WTC11 (cell line): ENCODE results near the gene B3GALT4. TPM values are rescaled to one million over a fixed set of nuclear protein-coding genes. Genes with fewer than 3 reads are reported as not detected.
A peak's percentile ranks its signal among the peaks of the same experiment; 100 is the strongest.
"Not testable (repeated sequence)": the region's sequence is repeated elsewhere in the genome, so short reads cannot be mapped to it uniquely, and the experiment has no call there.

Experiments used
- ATAC-seq: fragments of 200-7000 bp; cut with Tn5 transposase; 2 replicates; pipeline ENCODE4 v1.10.0; 2021; ENCODE audit warnings: mild to moderate bottlenecking, moderate library complexity
- CTCF ChIA-PET: fragments of 300-600 bp; sonication (Branson Sonifier 250); formaldehyde crosslinking; loops from one replicate; lab custom pipeline; 2021; ENCODE audit warnings: antibody characterized with exemption; lab: Charles Lee
- POLR2A ChIA-PET: fragments of 350-600 bp; sonication (Branson Sonifier 250); formaldehyde crosslinking; loops from one replicate; lab custom pipeline; 2021; ENCODE audit warnings: antibody characterized with exemption; lab: Charles Lee
- DNase-seq: peaks from one replicate; pipeline ENCODE4 v3.0.0; 2021; ENCODE audit warnings: low spot score
- H3K27ac Mint-ChIP-seq: 2 replicates; pipeline ENCODE4 v1.8.0; 2021; ENCODE audit warnings: mixed read lengths
- H3K27me3 Mint-ChIP-seq: 2 replicates; pipeline ENCODE4 v1.8.0; 2021; ENCODE audit warnings: low read depth, mild to moderate bottlenecking, moderate library complexity, mixed read lengths
- H3K36me3 Mint-ChIP-seq: 2 replicates; pipeline ENCODE4 v1.8.0; 2021; ENCODE audit warnings: mixed read lengths
- H3K4me1 Mint-ChIP-seq: 2 replicates; pipeline ENCODE4 v1.8.0; 2022; ENCODE audit warnings: mixed read lengths
- H3K4me3 Mint-ChIP-seq: 2 replicates; pipeline ENCODE4 v1.8.0; 2021; ENCODE audit warnings: mild to moderate bottlenecking, moderate library complexity, mixed read lengths
- H3K9me3 Mint-ChIP-seq: 2 replicates; pipeline ENCODE4 v1.8.0; 2021; ENCODE audit warnings: mixed read lengths
- CREM ChIP-seq: sonication (generic); formaldehyde crosslinking; IDR thresholded peaks from 2 replicates; pipeline ENCODE4 v1.8.1; 2022; ENCODE audit warnings: mild to moderate bottlenecking, missing genetic modification reagents, moderate library complexity
- ERG ChIP-seq: fragments of 250-450 bp; sonication (Bioruptor Pico); IDR thresholded peaks from 2 replicates; pipeline ENCODE4 v1.8.0; 2021; ENCODE audit warnings: mild to moderate bottlenecking
- FOXP4 ChIP-seq: sonication (generic); formaldehyde crosslinking; IDR thresholded peaks from 2 replicates; pipeline ENCODE4 v1.8.0; 2022; ENCODE audit warnings: mild to moderate bottlenecking, missing genetic modification reagents
- IRF2 ChIP-seq: sonication (generic); formaldehyde crosslinking; IDR thresholded peaks from 2 replicates; pipeline ENCODE4 v1.8.0; 2022; ENCODE audit warnings: low read depth, missing genetic modification reagents, borderline replicate concordance
- MXD4 ChIP-seq: fragments of 250-450 bp; sonication (Bioruptor Pico); IDR thresholded peaks from 2 replicates; pipeline ENCODE4 v1.8.0; 2021; ENCODE audit warnings: mild to moderate bottlenecking, moderate library complexity, borderline replicate concordance
- NR3C1 ChIP-seq: sonication (generic); formaldehyde crosslinking; conservative IDR thresholded peaks from 2 replicates; pipeline ENCODE4 v1.8.1; 2023; ENCODE audit warnings: low read depth, mild to moderate bottlenecking, missing genetic modification reagents
- RELA ChIP-seq: sonication (generic); formaldehyde crosslinking; IDR thresholded peaks from 2 replicates; pipeline ENCODE4 v1.8.1; 2022; ENCODE audit warnings: missing genetic modification reagents, mild to moderate bottlenecking, borderline replicate concordance
- TEAD4 ChIP-seq: sonication (generic); formaldehyde crosslinking; IDR thresholded peaks from 2 replicates; pipeline ENCODE4 v1.8.0; 2022; ENCODE audit warnings: mild to moderate bottlenecking, missing genetic modification reagents
- ZNF396 ChIP-seq: fragments of 250-450 bp; sonication (Bioruptor Pico); IDR thresholded peaks from 2 replicates; pipeline ENCODE4 v1.8.0; 2021; ENCODE audit warnings: mild to moderate bottlenecking, moderate library complexity, borderline replicate concordance
- ZNF416 ChIP-seq: fragments of 250-450 bp; sonication (Bioruptor Pico); IDR thresholded peaks from 2 replicates; pipeline ENCODE4 v1.9.0; 2021; ENCODE audit warnings: mild to moderate bottlenecking, inconsistent platforms
- total RNA-seq: library from RNA; stranded (reverse); gene quantifications from 3 replicates; pipeline ENCODE4 v1.2.3, GENCODE V29; 2021
- TF ChIP-seq, protein P1 (sequence below): sonication (generic); formaldehyde crosslinking; IDR thresholded peaks from 2 replicates; pipeline ENCODE4 v1.8.0; 2023; ENCODE audit warnings: missing genetic modification reagents, mild to moderate bottlenecking, borderline replicate concordance
- TF ChIP-seq, protein P2 (sequence below): sonication (generic); formaldehyde crosslinking; conservative IDR thresholded peaks from 2 replicates; pipeline ENCODE4 v1.8.1; 2022; ENCODE audit warnings: mild to moderate bottlenecking, missing genetic modification reagents
- TF ChIP-seq, protein P3 (sequence below): sonication (generic); formaldehyde crosslinking; IDR thresholded peaks from 2 replicates; pipeline ENCODE4 v1.8.0; 2022; ENCODE audit warnings: missing genetic modification reagents
- TF ChIP-seq, protein P4 (sequence below): sonication (generic); formaldehyde crosslinking; IDR thresholded peaks from 2 replicates; pipeline ENCODE4 v1.8.1; 2022; ENCODE audit warnings: low read depth, missing genetic modification reagents, borderline replicate concordance

B3GALT4 gene
- total RNA-seq, 1 experiment from 2014 or later: 4.1 TPM

- ATAC-seq, H3K27me3 Mint-ChIP-seq, DNase-seq, H3K9me3 Mint-ChIP-seq: not testable (repeated sequence)
- Mint-ChIP-seq H3K4me1 (peaks cover 56% of the 10 kb centered on the region), H3K4me3 (peak overlapping the region; percentile 96), H3K36me3 (peaks cover 53% of the 10 kb centered on the region), H3K27ac (peak overlapping the region; percentile 100)
- TF ChIP-seq ZNF416 (CRISPR knock-in tag): 0 out of 2 replicates have a peak, but pooled peaks have one; percentile 15
- ChIA-PET CTCF (interaction anchor here (1.5 to 3.1 kb wide), 8 partner anchors 13 to 291 kb away, joined by 5 to 40 read pairs (median 13); partner anchors contain the start of genes HSD17B8, PFDN6, RGL2 and WDR46), POLR2A (interaction anchor here (1.7 to 3.2 kb wide), 2 partner anchors 13 to 27 kb away, joined by 11 to 27 read pairs; partner anchors contain the start of genes PFDN6 and WDR46)
Measured at GRCh38 chr6:33275795-33276580, 935 bp upstream of the B3GALT4 start.

DNA sequence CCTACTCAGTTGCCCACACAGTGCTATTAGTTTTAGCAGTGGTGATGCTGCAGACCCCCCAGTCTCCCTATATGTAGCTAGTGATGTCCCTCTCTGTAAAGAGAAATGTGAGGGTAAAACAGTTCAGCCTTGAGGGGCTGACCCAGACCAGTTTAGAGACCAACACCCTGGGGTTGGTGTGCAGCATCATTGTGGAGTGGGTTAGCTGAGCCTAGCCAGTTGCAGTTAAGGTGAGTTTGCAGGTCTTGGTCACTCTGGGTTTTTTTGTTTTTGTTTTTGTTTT is 401 bp upstream of the B3GALT4 start:
- TF ChIP-seq, protein P1, sequence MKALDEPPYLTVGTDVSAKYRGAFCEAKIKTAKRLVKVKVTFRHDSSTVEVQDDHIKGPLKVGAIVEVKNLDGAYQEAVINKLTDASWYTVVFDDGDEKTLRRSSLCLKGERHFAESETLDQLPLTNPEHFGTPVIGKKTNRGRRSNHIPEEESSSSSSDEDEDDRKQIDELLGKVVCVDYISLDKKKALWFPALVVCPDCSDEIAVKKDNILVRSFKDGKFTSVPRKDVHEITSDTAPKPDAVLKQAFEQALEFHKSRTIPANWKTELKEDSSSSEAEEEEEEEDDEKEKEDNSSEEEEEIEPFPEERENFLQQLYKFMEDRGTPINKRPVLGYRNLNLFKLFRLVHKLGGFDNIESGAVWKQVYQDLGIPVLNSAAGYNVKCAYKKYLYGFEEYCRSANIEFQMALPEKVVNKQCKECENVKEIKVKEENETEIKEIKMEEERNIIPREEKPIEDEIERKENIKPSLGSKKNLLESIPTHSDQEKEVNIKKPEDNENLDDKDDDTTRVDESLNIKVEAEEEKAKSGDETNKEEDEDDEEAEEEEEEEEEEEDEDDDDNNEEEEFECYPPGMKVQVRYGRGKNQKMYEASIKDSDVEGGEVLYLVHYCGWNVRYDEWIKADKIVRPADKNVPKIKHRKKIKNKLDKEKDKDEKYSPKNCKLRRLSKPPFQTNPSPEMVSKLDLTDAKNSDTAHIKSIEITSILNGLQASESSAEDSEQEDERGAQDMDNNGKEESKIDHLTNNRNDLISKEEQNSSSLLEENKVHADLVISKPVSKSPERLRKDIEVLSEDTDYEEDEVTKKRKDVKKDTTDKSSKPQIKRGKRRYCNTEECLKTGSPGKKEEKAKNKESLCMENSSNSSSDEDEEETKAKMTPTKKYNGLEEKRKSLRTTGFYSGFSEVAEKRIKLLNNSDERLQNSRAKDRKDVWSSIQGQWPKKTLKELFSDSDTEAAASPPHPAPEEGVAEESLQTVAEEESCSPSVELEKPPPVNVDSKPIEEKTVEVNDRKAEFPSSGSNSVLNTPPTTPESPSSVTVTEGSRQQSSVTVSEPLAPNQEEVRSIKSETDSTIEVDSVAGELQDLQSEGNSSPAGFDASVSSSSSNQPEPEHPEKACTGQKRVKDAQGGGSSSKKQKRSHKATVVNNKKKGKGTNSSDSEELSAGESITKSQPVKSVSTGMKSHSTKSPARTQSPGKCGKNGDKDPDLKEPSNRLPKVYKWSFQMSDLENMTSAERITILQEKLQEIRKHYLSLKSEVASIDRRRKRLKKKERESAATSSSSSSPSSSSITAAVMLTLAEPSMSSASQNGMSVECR (CRISPR knock-in tag): no peak
- TF ChIP-seq FOXP4 (CRISPR knock-in tag): no peak
- TF ChIP-seq TEAD4: no peak
- no peak for TF ChIP-seq RELA (CRISPR knock-in tag)
- TF ChIP-seq IRF2 (CRISPR knock-in tag): no peak
- TF ChIP-seq, protein P2, sequence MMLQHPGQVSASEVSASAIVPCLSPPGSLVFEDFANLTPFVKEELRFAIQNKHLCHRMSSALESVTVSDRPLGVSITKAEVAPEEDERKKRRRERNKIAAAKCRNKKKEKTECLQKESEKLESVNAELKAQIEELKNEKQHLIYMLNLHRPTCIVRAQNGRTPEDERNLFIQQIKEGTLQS: no peak
- TF ChIP-seq, protein P3, sequence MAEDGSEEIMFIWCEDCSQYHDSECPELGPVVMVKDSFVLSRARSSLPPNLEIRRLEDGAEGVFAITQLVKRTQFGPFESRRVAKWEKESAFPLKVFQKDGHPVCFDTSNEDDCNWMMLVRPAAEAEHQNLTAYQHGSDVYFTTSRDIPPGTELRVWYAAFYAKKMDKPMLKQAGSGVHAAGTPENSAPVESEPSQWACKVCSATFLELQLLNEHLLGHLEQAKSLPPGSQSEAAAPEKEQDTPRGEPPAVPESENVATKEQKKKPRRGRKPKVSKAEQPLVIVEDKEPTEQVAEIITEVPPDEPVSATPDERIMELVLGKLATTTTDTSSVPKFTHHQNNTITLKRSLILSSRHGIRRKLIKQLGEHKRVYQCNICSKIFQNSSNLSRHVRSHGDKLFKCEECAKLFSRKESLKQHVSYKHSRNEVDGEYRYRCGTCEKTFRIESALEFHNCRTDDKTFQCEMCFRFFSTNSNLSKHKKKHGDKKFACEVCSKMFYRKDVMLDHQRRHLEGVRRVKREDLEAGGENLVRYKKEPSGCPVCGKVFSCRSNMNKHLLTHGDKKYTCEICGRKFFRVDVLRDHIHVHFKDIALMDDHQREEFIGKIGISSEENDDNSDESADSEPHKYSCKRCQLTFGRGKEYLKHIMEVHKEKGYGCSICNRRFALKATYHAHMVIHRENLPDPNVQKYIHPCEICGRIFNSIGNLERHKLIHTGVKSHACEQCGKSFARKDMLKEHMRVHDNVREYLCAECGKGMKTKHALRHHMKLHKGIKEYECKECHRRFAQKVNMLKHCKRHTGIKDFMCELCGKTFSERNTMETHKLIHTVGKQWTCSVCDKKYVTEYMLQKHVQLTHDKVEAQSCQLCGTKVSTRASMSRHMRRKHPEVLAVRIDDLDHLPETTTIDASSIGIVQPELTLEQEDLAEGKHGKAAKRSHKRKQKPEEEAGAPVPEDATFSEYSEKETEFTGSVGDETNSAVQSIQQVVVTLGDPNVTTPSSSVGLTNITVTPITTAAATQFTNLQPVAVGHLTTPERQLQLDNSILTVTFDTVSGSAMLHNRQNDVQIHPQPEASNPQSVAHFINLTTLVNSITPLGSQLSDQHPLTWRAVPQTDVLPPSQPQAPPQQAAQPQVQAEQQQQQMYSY (CRISPR knock-in tag): no peak
- TF ChIP-seq, protein P4, sequence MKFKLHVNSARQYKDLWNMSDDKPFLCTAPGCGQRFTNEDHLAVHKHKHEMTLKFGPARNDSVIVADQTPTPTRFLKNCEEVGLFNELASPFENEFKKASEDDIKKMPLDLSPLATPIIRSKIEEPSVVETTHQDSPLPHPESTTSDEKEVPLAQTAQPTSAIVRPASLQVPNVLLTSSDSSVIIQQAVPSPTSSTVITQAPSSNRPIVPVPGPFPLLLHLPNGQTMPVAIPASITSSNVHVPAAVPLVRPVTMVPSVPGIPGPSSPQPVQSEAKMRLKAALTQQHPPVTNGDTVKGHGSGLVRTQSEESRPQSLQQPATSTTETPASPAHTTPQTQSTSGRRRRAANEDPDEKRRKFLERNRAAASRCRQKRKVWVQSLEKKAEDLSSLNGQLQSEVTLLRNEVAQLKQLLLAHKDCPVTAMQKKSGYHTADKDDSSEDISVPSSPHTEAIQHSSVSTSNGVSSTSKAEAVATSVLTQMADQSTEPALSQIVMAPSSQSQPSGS (CRISPR knock-in tag): no peak
- no peak for TF ChIP-seq CREM (CRISPR knock-in tag)
- TF ChIP-seq NR3C1 (CRISPR knock-in tag): no peak
- no peak for TF ChIP-seq ERG
- no peak for TF ChIP-seq MXD4 (CRISPR knock-in tag)
- no peak for TF ChIP-seq ZNF396 (CRISPR knock-in tag)
- Mint-ChIP-seq H3K27ac (peak overlapping the region; percentile 100), H3K4me3 (peak overlapping the region; percentile 96), H3K36me3 (peaks cover 53% of the 10 kb centered on the region), H3K27me3 (no peaks in the 10 kb centered on the region), H3K9me3 (no peaks in the 10 kb centered on the region), H3K4me1 (peaks cover 54% of the 10 kb centered on the region)
- CTCF ChIA-PET: interaction anchor here (0.9 to 3.1 kb wide), 20 partner anchors 7 to 292 kb away, joined by 3 to 40 read pairs (median 6); partner anchors contain the start of genes HSD17B8, PFDN6, PHF1 and RGL2
- POLR2A ChIA-PET: interaction anchor here (1.3 to 3.2 kb wide), 6 partner anchors 13 to 305 kb away, joined by 6 to 27 read pairs (median 10); partner anchors contain the start of genes PFDN6, RGL2, WDR46 and ZBTB22
- ATAC-seq: peak; percentile 3
- DNase-seq: no peak
